GM12878 (cell line): ENCODE measurements around the gene KRTAP4-6. TPM values are rescaled to one million over a fixed set of nuclear protein-coding genes. Genes with fewer than 3 reads are reported as not detected.

Source experiments
- ATAC-seq: fragments of 200-7000 bp; cut with Tn5 transposase; 3 replicates; pipeline ENCODE4 v1.9.1; 2020; ENCODE audit warnings: mild to moderate bottlenecking, moderate library complexity
- BruUV-seq: library from RNA; stranded (reverse); fragments of 400-500 nt; replicated peaks from 2 replicates; lab custom pipeline; 2021; lab: Mats Ljungman, UMichigan
- CTCF ChIA-PET: fragments of 300-600 bp; sonication (Branson Sonifier 250); formaldehyde crosslinking; extraction: SDS; loops from one replicate; lab custom pipeline; 2021; ENCODE audit warnings: inconsistent platforms; lab: Yijun Ruan, JAX
- POLR2A ChIA-PET: fragments of 350-600 bp; formaldehyde crosslinking; extraction: SDS; loops from one replicate; lab custom pipeline; 2021; ENCODE audit warnings: inconsistent platforms; lab: Charles Lee
- RAD21 ChIA-PET: fragments of 300-600 bp; sonication (Branson Sonifier 250); formaldehyde crosslinking; loops from one replicate; lab custom pipeline; 2023; ENCODE audit warnings: antibody characterized with exemption; ENCODE audit not compliant: unreplicated experiment; lab: Charles Lee
- SMC1A ChIA-PET: fragments of 300-600 bp; sonication (Branson Sonifier 250); formaldehyde crosslinking; loops from one replicate; lab custom pipeline; 2023; ENCODE audit not compliant: unreplicated experiment, uncharacterized antibody; lab: Charles Lee
- DNase-seq: peaks from one replicate; pipeline ENCODE4 v3.0.0-alpha.2; 2011; ENCODE audit warnings: low read depth, low spot score
- FAIRE-seq: peaks from 3 replicates; lab custom pipeline; 2011; peaks lifted over from hg19 to GRCh38; lab: Jason Lieb, UNC
- H2AFZ ChIP-seq: 2 replicates; pipeline ENCODE4 v1.6.0; 2011; ENCODE audit warnings: low read depth, low read length, control low read depth; ENCODE audit not compliant: control insufficient read depth
- H3K27ac ChIP-seq: 2 replicates; pipeline ENCODE4 v1.5.1; 2011; ENCODE audit warnings: control low read depth; ENCODE audit not compliant: control insufficient read depth, insufficient read depth
- H3K27me3 ChIP-seq, 2 experiments: replicated peaks in 1 of 2; 2 replicates each; pipeline versions ENCODE4 v1.6.0 to v1.6.1; 2011; ENCODE audit warnings: low read length in 1 of 2; ENCODE audit not compliant: control insufficient read depth in 2 of 2, insufficient read depth in 2 of 2
- H3K36me3 ChIP-seq, 2 experiments: 2 replicates each; pipeline ENCODE4 v1.5.1; 2011; ENCODE audit warnings: low read length in 1 of 2; ENCODE audit not compliant: control insufficient read depth in 2 of 2, insufficient read depth in 2 of 2
- H3K4me1 ChIP-seq: 2 replicates; pipeline ENCODE4 v1.6.1; 2011; ENCODE audit warnings: mild to moderate bottlenecking, low read length, moderate library complexity, mixed read lengths; ENCODE audit not compliant: control insufficient read depth, insufficient read depth
- H3K4me2 ChIP-seq: 2 replicates; pipeline ENCODE4 v1.6.0; 2011; ENCODE audit warnings: control low read depth; ENCODE audit not compliant: control insufficient read depth, insufficient read depth
- H3K4me3 ChIP-seq: fragments of 200-600 bp; sonication (generic); 2 replicates; pipeline ENCODE4 v1.5.1; 2016
- H3K79me2 ChIP-seq: 2 replicates; pipeline ENCODE4 v1.6.0; 2011; ENCODE audit warnings: low read length; ENCODE audit not compliant: control insufficient read depth, insufficient read depth
- H3K9ac ChIP-seq: 2 replicates; pipeline ENCODE4 v1.8.0; 2011; ENCODE audit warnings: low read length, control low read depth, mixed read lengths; ENCODE audit not compliant: control insufficient read depth, insufficient read depth
- H3K9me3 ChIP-seq: replicated peaks from 3 replicates; pipeline ENCODE4 v1.5.1; 2011; ENCODE audit warnings: mild to moderate bottlenecking, low read length; ENCODE audit not compliant: control insufficient read depth, insufficient read depth
- H4K20me1 ChIP-seq: 2 replicates; pipeline ENCODE4 v1.6.0; 2011; ENCODE audit not compliant: control insufficient read depth, insufficient read depth
- CHD2 ChIP-seq: IDR thresholded peaks from 2 replicates; pipeline ENCODE4 v1.6.1; 2011; ENCODE audit warnings: low read depth, low read length, improper control_type of control experiment, borderline replicate concordance
- ESRRA ChIP-seq: IDR thresholded peaks from 2 replicates; pipeline ENCODE4 v1.6.1; 2012; ENCODE audit warnings: mild to moderate bottlenecking, low read length, improper control_type of control experiment
- FOXM1 ChIP-seq: IDR thresholded peaks from 2 replicates; pipeline ENCODE4 v1.6.1; 2012; ENCODE audit warnings: low read depth, mild to moderate bottlenecking, inconsistent platforms, low read length, moderate library complexity
- HDAC6 ChIP-seq: fragments of 200-600 bp; sonication (generic); IDR thresholded peaks from one replicate; pipeline ENCODE4 v1.8.0; 2017; ENCODE audit warnings: antibody characterized with exemption; ENCODE audit not compliant: unreplicated experiment
- JUNB ChIP-seq: IDR thresholded peaks from 2 replicates; pipeline ENCODE4 v1.6.1; 2016; ENCODE audit warnings: antibody characterized with exemption, mild to moderate bottlenecking
- KAT2A ChIP-seq: conservative IDR thresholded peaks from 2 replicates; pipeline ENCODE4 v1.6.1; 2011; ENCODE audit warnings: low read depth, low read length; ENCODE audit not compliant: control insufficient read depth
- MEF2A ChIP-seq: IDR thresholded peaks from 2 replicates; pipeline ENCODE4 v1.6.1; 2011; ENCODE audit warnings: low read depth, mild to moderate bottlenecking, low read length, moderate library complexity; ENCODE audit not compliant: insufficient read depth
- NBN ChIP-seq: fragments of 450-650 bp; IDR thresholded peaks from 2 replicates; pipeline ENCODE4 v1.6.1; 2016
- NFYA ChIP-seq: IDR thresholded peaks from 2 replicates; pipeline ENCODE4 v1.6.1; 2011; ENCODE audit warnings: low read depth, mild to moderate bottlenecking, low read length, improper control_type of control experiment, borderline replicate concordance
- POLR2A ChIP-seq: IDR thresholded peaks from 2 replicates; pipeline ENCODE4 v1.6.1; 2011; ENCODE audit warnings: low read depth, mild to moderate bottlenecking, low read length
- RELB ChIP-seq: fragments of 450-650 bp; IDR thresholded peaks from 2 replicates; pipeline ENCODE4 v1.6.1; 2017; ENCODE audit warnings: low read depth, mild to moderate bottlenecking, moderate library complexity
- SIN3A ChIP-seq: IDR thresholded peaks from 2 replicates; pipeline ENCODE4 v1.6.1; 2012; ENCODE audit warnings: low read depth, low read length, improper control_type of control experiment
- SIX5 ChIP-seq: IDR thresholded peaks from 2 replicates; pipeline ENCODE4 v1.6.1; 2011; ENCODE audit warnings: mild to moderate bottlenecking, low read depth, low read length, moderate library complexity; ENCODE audit not compliant: severe bottlenecking
- SRF ChIP-seq, 2 experiments: IDR thresholded peaks; 2 replicates each; pipeline ENCODE4 v1.6.1; 2011; ENCODE audit warnings: low read depth in 2 of 2, low read length in 2 of 2, mild to moderate bottlenecking in 1 of 2, moderate library complexity in 1 of 2
- YY1 ChIP-seq: IDR thresholded peaks from 2 replicates; pipeline ENCODE4 v1.6.1; 2011; ENCODE audit warnings: low read depth, mild to moderate bottlenecking, low read length
- ZNF274 ChIP-seq: IDR thresholded peaks from one replicate; pipeline ENCODE4 v1.8.0; 2011; ENCODE audit not compliant: insufficient read length, insufficient read depth
- WGBS: methylation state at CpG from one replicate; pipeline ENCODE4 v1.1.6; 2016; ENCODE audit warnings: low lambda C conversion rate; ENCODE audit not compliant: insufficient replicate concordance, insufficient coverage; ENCODE audit errors: missing lambda C conversion rate; 5-methylcytosine and 5-hydroxymethylcytosine counted together
- in situ Hi-C: fragments of 300-500 bp; cut with MboI; formaldehyde crosslinking; loops from 9 replicates; pipeline ENCODE4 v1.14.3; 2018; ENCODE audit warnings: mixed read lengths
- intact Hi-C: fragments of 100-400 bp; cut with micrococcal nuclease; formaldehyde crosslinking; loops from one replicate; pipeline ENCODE4 v1.14.2; 2022; ENCODE audit not compliant: unreplicated experiment
- polyA plus RNA-seq, 11 experiments: library from polyadenylated mRNA; depleted of rRNA in 4 of 11; unstranded in 6 of 11; stranded (reverse) in 5 of 11; fragments of >200 nt; fragmentation: Nextera tagmentation in 4 of 11; fragmentation: Illumina TruSeq in 1 of 11; extraction: Ambion mirVana in 4 of 11; extraction: Trizol in 1 of 11; gene quantifications; 1 replicate in 1 of 11; 2 replicates in 10 of 11; pipeline versions ENCODE4 v1.2.1 to v1.2.3, GENCODE V29; 2011 to 2016; ENCODE audit warnings: inconsistent platforms in 2 of 11, missing spikeins in 2 of 11, low read depth in 1 of 11
- total RNA-seq, 4 experiments: library from RNA; depleted of rRNA in 3 of 4; stranded (reverse); fragments of >200 nt in 3 of 4; fragmentation: Illumina TruSeq in 1 of 4; extraction: Trizol in 1 of 4; gene quantifications; 2 replicates each; pipeline versions ENCODE4 v1.2.1 to v1.2.3, GENCODE V29; 2013 to 2021
- TF ChIP-seq, protein P1 (sequence below): fragments of 450-650 bp; IDR thresholded peaks from 2 replicates; pipeline ENCODE4 v1.6.1; 2018; ENCODE audit warnings: mild to moderate bottlenecking, low read depth, moderate library complexity; ENCODE audit not compliant: partially characterized antibody
- TF ChIP-seq, protein P2 (sequence below): fragments of 450-650 bp; IDR thresholded peaks from 2 replicates; pipeline ENCODE4 v1.6.1; 2017; ENCODE audit warnings: mild to moderate bottlenecking, moderate library complexity

KRTAP4-6 gene
- total and polyA plus RNA-seq, 10 of the 15 experiments (the other 5 are each of a cell fraction or from before 2014, with no cell fraction given): not detected

GRCh38 chr17:41121742-41122141 lies 18.6 kb downstream of the KRTAP4-6 start:
- in situ Hi-C loops: no loop called here
- RAD21 ChIA-PET: no interaction called here
- H3K79me2 ChIP-seq: no peaks in the 10 kb centered on the region
- H3K36me3 ChIP-seq: no peaks in the 10 kb centered on the region
- no peaks in the 10 kb centered on the region for H3K9me3 ChIP-seq
- DNase-seq: no peak
- TF ChIP-seq, protein P1, sequence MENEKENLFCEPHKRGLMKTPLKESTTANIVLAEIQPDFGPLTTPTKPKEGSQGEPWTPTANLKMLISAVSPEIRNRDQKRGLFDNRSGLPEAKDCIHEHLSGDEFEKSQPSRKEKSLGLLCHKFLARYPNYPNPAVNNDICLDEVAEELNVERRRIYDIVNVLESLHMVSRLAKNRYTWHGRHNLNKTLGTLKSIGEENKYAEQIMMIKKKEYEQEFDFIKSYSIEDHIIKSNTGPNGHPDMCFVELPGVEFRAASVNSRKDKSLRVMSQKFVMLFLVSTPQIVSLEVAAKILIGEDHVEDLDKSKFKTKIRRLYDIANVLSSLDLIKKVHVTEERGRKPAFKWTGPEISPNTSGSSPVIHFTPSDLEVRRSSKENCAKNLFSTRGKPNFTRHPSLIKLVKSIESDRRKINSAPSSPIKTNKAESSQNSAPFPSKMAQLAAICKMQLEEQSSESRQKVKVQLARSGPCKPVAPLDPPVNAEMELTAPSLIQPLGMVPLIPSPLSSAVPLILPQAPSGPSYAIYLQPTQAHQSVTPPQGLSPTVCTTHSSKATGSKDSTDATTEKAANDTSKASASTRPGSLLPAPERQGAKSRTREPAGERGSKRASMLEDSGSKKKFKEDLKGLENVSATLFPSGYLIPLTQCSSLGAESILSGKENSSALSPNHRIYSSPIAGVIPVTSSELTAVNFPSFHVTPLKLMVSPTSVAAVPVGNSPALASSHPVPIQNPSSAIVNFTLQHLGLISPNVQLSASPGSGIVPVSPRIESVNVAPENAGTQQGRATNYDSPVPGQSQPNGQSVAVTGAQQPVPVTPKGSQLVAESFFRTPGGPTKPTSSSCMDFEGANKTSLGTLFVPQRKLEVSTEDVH: no peak
- TF ChIP-seq KAT2A (no peak), RELB (no peak), POLR2A (no peak), NFYA (no peak), NBN (no peak), FOXM1 (no peak), YY1 (no peak), SRF (IDR thresholded peaks at IDR 0.05; ENCODE audit: low read depth in 2 of 2, low read length in 2 of 2) (no peak), HDAC6 (no peak), SIN3A (no peak), JUNB (no peak), MEF2A (no peak), ESRRA (no peak), CHD2 (no peak), ZNF274 (no peak), SIX5 (no peak)
- TF ChIP-seq, protein P2, sequence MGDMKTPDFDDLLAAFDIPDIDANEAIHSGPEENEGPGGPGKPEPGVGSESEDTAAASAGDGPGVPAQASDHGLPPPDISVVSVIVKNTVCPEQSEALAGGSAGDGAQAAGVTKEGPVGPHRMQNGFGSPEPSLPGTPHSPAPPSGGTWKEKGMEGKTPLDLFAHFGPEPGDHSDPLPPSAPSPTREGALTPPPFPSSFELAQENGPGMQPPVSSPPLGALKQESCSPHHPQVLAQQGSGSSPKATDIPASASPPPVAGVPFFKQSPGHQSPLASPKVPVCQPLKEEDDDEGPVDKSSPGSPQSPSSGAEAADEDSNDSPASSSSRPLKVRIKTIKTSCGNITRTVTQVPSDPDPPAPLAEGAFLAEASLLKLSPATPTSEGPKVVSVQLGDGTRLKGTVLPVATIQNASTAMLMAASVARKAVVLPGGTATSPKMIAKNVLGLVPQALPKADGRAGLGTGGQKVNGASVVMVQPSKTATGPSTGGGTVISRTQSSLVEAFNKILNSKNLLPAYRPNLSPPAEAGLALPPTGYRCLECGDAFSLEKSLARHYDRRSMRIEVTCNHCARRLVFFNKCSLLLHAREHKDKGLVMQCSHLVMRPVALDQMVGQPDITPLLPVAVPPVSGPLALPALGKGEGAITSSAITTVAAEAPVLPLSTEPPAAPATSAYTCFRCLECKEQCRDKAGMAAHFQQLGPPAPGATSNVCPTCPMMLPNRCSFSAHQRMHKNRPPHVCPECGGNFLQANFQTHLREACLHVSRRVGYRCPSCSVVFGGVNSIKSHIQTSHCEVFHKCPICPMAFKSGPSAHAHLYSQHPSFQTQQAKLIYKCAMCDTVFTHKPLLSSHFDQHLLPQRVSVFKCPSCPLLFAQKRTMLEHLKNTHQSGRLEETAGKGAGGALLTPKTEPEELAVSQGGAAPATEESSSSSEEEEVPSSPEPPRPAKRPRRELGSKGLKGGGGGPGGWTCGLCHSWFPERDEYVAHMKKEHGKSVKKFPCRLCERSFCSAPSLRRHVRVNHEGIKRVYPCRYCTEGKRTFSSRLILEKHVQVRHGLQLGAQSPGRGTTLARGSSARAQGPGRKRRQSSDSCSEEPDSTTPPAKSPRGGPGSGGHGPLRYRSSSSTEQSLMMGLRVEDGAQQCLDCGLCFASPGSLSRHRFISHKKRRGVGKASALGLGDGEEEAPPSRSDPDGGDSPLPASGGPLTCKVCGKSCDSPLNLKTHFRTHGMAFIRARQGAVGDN: no peak
- TF ChIP-seq, all 136 proteins: peak for 0
- Histone ChIP-seq H3K27ac (no peak overlapping the region), H3K4me3 (no peak overlapping the region), H3K4me1 (no peaks in the 10 kb centered on the region), H3K4me2 (no peak overlapping the region), H3K9ac (no peak overlapping the region), H3K27me3 (no peaks in the 10 kb centered on the region), H4K20me1 (no peaks in the 10 kb centered on the region), H2AFZ (no peak overlapping the region)
- no TSS peak for BruUV-seq
- ATAC-seq (no peak), FAIRE-seq (no peak)
- SMC1A ChIA-PET: no interaction called here
- WGBS: 0% methylated on average over 2 of the region's 2 CpGs
- intact Hi-C loops: no loop called here
- POLR2A ChIA-PET: no interaction called here
- CTCF ChIA-PET: no interaction called here
